ENCODE measurements around the gene HMGB2.

DNA sequence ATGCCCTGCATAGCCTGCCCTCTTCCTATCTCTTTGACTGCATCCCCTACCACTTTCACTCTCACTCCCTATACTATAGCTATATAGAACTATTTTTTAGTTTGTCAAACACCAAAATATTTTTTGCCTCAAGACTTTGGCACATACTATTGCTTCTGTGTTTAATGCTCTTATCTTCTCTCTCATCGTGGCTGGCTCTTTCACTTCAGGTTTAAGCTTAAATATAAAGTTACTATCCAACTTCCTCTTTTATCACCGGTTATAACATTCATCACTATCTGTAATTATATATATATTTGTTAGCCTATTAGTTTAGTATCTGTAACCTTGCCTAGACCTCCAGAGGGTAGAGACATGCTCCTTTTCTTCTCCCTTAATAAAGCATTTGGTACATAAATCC, 11.5 kb upstream of the HMGB2 start:
- TF ChIP-seq, protein P1, sequence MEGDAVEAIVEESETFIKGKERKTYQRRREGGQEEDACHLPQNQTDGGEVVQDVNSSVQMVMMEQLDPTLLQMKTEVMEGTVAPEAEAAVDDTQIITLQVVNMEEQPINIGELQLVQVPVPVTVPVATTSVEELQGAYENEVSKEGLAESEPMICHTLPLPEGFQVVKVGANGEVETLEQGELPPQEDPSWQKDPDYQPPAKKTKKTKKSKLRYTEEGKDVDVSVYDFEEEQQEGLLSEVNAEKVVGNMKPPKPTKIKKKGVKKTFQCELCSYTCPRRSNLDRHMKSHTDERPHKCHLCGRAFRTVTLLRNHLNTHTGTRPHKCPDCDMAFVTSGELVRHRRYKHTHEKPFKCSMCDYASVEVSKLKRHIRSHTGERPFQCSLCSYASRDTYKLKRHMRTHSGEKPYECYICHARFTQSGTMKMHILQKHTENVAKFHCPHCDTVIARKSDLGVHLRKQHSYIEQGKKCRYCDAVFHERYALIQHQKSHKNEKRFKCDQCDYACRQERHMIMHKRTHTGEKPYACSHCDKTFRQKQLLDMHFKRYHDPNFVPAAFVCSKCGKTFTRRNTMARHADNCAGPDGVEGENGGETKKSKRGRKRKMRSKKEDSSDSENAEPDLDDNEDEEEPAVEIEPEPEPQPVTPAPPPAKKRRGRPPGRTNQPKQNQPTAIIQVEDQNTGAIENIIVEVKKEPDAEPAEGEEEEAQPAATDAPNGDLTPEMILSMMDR (IDR thresholded peaks at IDR 0.05; ENCODE audit: poor library complexity), result no peak
- no peak for TF ChIP-seq EZH2 (IDR thresholded peaks at IDR 0.05; ENCODE audit: borderline replicate concordance)
- no peak for TF ChIP-seq EZH2phosphoT487 (IDR thresholded peaks at IDR 0.05; ENCODE audit: low read depth, severe bottlenecking, unreplicated experiment)

Measured in hepatocyte (in vitro differentiated cells).